ENCODE measurements around the gene FNDC3B.

DNA sequence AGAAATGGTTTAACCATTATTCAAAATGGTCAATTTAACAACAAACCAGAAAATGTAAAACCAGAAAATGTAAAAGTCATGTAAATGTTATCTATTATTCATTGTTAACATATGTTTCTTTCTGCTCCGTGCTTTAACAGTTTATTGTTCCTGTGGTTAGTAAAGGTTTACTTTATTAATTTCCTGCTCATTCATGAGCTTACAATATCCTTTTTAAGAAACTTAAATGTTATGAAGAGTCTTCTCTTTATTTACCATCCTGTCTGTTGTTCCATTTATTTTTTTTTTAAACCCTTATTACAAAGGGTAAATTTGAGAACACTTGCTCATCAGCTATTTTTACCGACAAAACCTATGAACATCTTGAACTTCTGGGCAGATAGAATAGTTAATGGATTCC is 260.8 kb downstream of the FNDC3B start:
- TF ChIP-seq, protein P1, sequence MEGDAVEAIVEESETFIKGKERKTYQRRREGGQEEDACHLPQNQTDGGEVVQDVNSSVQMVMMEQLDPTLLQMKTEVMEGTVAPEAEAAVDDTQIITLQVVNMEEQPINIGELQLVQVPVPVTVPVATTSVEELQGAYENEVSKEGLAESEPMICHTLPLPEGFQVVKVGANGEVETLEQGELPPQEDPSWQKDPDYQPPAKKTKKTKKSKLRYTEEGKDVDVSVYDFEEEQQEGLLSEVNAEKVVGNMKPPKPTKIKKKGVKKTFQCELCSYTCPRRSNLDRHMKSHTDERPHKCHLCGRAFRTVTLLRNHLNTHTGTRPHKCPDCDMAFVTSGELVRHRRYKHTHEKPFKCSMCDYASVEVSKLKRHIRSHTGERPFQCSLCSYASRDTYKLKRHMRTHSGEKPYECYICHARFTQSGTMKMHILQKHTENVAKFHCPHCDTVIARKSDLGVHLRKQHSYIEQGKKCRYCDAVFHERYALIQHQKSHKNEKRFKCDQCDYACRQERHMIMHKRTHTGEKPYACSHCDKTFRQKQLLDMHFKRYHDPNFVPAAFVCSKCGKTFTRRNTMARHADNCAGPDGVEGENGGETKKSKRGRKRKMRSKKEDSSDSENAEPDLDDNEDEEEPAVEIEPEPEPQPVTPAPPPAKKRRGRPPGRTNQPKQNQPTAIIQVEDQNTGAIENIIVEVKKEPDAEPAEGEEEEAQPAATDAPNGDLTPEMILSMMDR (IDR thresholded peaks at IDR 0.05; ENCODE audit: low read depth, low read length): no peak
- TF ChIP-seq EZH2phosphoT487 (IDR thresholded peaks at IDR 0.05; ENCODE audit: low read depth): no peak

Measured in OCI-LY3 (cell line).